ENCODE measurements around the gene LIM2. TPM values are rescaled to one million over a fixed set of nuclear protein-coding genes. Genes with fewer than 3 reads are reported as not detected.
"Not testable (repeated sequence)": the region's sequence is repeated elsewhere in the genome, so short reads cannot be mapped to it uniquely, and the experiment has no call there.

Gene LIM2
- total and polyA plus RNA-seq, 2 experiments from 2014 or later = not detected

DNA sequence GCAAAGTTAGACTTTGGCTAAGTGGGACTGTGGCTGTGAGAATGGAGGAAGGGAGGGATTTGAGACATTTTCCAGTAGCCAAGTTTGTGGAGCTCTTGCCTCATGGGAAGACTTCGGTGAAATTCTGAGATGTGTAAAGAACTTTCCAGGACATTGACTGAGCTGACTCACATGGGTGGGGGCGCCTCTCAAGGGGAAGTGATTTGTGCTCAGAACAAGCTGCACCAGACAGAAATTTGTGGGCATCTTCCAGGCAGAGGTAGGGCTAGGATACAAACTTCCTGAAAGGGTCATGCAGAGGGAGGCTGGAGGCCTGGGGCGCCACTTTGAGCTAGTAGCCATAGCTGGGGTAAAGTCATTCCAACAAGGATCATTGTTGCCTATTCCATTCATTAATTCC lies 39.4 kb upstream of the LIM2 start:
- Histone ChIP-seq H3K4me1 (ENCODE audit: low read depth) (no peaks in the 10 kb centered on the region), H3K27me3 (no peaks in the 10 kb centered on the region)

DNA sequence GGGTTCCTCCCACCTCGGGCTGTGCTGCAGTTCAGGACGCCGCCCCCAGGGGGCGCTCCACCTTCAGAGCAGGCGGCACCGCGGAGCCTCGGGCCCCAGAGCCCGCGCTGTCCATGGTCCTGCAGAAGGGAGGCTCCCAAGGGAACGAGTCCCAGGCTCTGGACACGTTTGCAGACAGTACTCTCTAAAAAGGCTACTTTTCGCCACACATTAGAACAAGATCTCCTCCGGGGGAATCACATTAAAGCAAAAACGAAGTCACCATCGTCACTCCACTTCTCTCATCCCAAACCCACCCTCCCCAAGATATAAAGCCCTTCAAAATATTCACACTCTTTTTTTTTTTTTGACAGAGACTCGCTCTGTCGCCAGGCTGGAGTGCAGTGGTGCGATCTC lies 34.3 kb upstream of the LIM2 start:
- H3K4me1 ChIP-seq (ENCODE audit: low read depth) = no peaks in the 10 kb centered on the region
- TF ChIP-seq CTCF (IDR thresholded peaks at IDR 0.05; ENCODE audit: low read depth, low read length) = peak; percentile 100
- peaks cover 11% of the 10 kb centered on the region for H3K27me3 ChIP-seq
- no peaks in the 10 kb centered on the region for H3K36me3 ChIP-seq
- DNase-seq (ENCODE audit: low read depth in 1 of 2, low spot score in 1 of 2) = peak; percentile 78 to 94
- no peak overlapping the region for H3K27ac ChIP-seq
- H3K4me3 ChIP-seq = no peak overlapping the region
- H3K9me3 ChIP-seq (ENCODE audit: low read depth) = no peaks in the 10 kb centered on the region

More for the DNA sequence above, 39.4 kb upstream of the LIM2 start:
- Histone ChIP-seq H3K4me3 (no peak overlapping the region), H3K9me3 (ENCODE audit: low read depth) (no peaks in the 10 kb centered on the region), H3K27ac (no peak overlapping the region), H3K36me3 (no peaks in the 10 kb centered on the region)
- DNase-seq (ENCODE audit: low read depth in 1 of 2, low spot score in 1 of 2) = no peak
- no peak for TF ChIP-seq CTCF (IDR thresholded peaks at IDR 0.05; ENCODE audit: low read depth, low read length)

- no peak for DNase-seq (ENCODE audit: low read depth in 1 of 2, low spot score in 1 of 2)
- Histone ChIP-seq H3K9me3 (ENCODE audit: low read depth) (no peaks in the 10 kb centered on the region), H3K27me3 (peaks cover 11% of the 10 kb centered on the region), H3K4me1 (ENCODE audit: low read depth) (no peaks in the 10 kb centered on the region), H3K27ac (no peak overlapping the region), H3K36me3 (no peaks in the 10 kb centered on the region), H3K4me3 (no peak overlapping the region)
- no peak for TF ChIP-seq CTCF (IDR thresholded peaks at IDR 0.05; ENCODE audit: low read depth, low read length)
Measured at GRCh38 chr19:51421229-51422052, 33.7 kb upstream of the LIM2 start.

DNA sequence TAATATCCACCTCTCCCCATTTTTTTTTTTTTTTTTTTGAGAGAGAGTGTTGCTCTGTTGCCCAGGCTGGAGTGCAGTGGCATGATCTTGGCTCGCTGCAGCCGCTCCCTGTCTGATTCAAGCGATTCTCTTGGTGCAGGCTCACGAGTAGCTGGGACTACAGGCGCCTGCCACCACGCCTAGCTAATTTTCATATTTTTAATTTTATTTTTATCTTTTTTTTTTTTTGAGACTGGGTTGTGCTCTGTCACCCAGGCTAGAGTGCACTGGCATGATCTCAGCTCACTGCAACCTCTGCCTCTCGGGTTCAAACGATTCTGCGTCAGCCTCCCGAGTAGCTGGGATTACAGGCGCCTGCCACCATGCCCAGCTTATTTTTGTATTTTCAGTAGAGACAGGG lies 32.7 kb upstream of the LIM2 start:
- not testable (repeated sequence) for H3K4me3 ChIP-seq; DNase-seq (ENCODE audit: low read depth in 1 of 2, low spot score in 1 of 2); H3K4me1 ChIP-seq (ENCODE audit: low read depth); H3K9me3 ChIP-seq (ENCODE audit: low read depth); H3K27ac ChIP-seq; H3K36me3 ChIP-seq
- peaks cover 11% of the 10 kb centered on the region for H3K27me3 ChIP-seq

DNA sequence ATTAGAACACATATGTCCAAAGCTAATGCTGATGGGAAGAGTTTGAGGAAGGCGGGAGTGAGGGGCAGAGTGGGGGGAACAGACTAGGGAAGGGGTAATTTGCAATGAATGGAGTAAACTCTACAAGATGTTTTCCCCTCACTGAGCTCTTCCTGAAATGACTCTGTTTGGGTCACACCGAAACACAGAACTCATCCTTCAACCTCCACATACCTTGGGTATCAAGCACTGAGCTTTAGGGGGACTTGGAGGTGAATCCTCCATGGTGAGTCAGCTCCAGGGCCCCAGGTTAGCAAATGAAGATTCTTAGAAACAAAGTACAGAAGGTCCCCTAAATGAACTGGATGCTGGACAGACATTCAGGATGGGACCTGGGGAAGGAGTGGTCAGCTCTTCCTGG lies 30.9 kb upstream of the LIM2 start:
- DNase-seq (ENCODE audit: low read depth in 1 of 2, low spot score in 1 of 2) = no peak
- H3K4me1 ChIP-seq (ENCODE audit: low read depth) = no peaks in the 10 kb centered on the region
- TF ChIP-seq CTCF (IDR thresholded peaks at IDR 0.05; ENCODE audit: low read depth, low read length) = no peak
- no peak overlapping the region for H3K27ac ChIP-seq
- no peaks in the 10 kb centered on the region for H3K36me3 ChIP-seq
- H3K27me3 ChIP-seq = peaks cover 11% of the 10 kb centered on the region
- no peak overlapping the region for H3K4me3 ChIP-seq
- H3K9me3 ChIP-seq (ENCODE audit: low read depth) = no peaks in the 10 kb centered on the region

DNA sequence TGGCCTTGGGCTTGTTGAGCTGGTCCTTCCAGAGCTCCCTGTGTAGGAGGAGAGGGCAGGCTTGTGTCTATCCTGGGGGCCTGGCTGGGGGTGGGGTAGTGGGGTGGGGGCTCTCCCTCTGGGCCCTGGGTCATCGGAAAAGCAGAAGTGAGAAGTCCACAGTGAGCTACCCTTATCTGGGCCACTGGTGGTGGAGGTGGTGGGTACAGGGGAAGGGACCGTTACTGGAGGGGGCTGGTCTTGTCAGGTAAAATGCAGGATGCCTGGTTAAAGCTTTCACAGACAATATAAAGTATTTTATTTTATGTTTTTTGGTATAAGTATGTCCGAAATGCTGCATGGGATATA lies 30.0 kb upstream of the LIM2 start:
- H3K27ac ChIP-seq = no peak overlapping the region
- no peak for TF ChIP-seq CTCF (IDR thresholded peaks at IDR 0.05; ENCODE audit: low read depth, low read length)
- H3K27me3 ChIP-seq = peaks cover 11% of the 10 kb centered on the region
- no peak for DNase-seq (ENCODE audit: low read depth in 1 of 2, low spot score in 1 of 2)
- H3K4me3 ChIP-seq = no peak overlapping the region
- no peaks in the 10 kb centered on the region for H3K9me3 ChIP-seq (ENCODE audit: low read depth)
- H3K4me1 ChIP-seq (ENCODE audit: low read depth) = no peaks in the 10 kb centered on the region
- no peaks in the 10 kb centered on the region for H3K36me3 ChIP-seq

All from cardiac muscle cell (in vitro differentiated cells and primary cell).